Astrocyte (in vitro differentiated cells and primary cell): ENCODE results near the gene ZSWIM9. TPM values are rescaled to one million over a fixed set of nuclear protein-coding genes. Genes with fewer than 3 reads are reported as not detected.

Source experiments
- DNase-seq: peaks from one replicate; pipeline ENCODE4 v3.0.0-alpha.2; 2010; ENCODE audit warnings: low read depth
- FAIRE-seq: peaks from 2 replicates; lab custom pipeline; 2011; peaks lifted over from hg19 to GRCh38; lab: Jason Lieb, UNC
- H2AFZ ChIP-seq: 2 replicates; pipeline ENCODE4 v1.6.0; 2012; ENCODE audit warnings: low read depth, low read length, inconsistent platforms
- H3K27ac ChIP-seq: 2 replicates; pipeline ENCODE4 v1.5.1; 2011; ENCODE audit warnings: low read depth, low read length, inconsistent platforms
- H3K27me3 ChIP-seq: 2 replicates; pipeline ENCODE4 v1.6.0; 2011; ENCODE audit warnings: low read length, inconsistent platforms; ENCODE audit not compliant: insufficient read depth
- H3K36me3 ChIP-seq: 2 replicates; pipeline ENCODE4 v1.5.1; 2011; ENCODE audit warnings: low read length, inconsistent platforms; ENCODE audit not compliant: insufficient read depth
- H3K4me1 ChIP-seq: 2 replicates; pipeline ENCODE4 v1.5.1; 2011; ENCODE audit warnings: low read length, inconsistent platforms; ENCODE audit not compliant: insufficient read depth
- H3K4me2 ChIP-seq: 2 replicates; pipeline ENCODE4 v1.6.0; 2012; ENCODE audit warnings: low read length, inconsistent platforms
- H3K4me3 ChIP-seq: 2 replicates; pipeline ENCODE4 v1.5.1; 2011; ENCODE audit warnings: low read depth, mild to moderate bottlenecking, low read length, inconsistent platforms; ENCODE audit not compliant: insufficient read depth
- H3K79me2 ChIP-seq: 2 replicates; pipeline ENCODE4 v1.6.0; 2012; ENCODE audit warnings: mild to moderate bottlenecking, low read length, inconsistent platforms; ENCODE audit not compliant: insufficient read depth
- H3K9ac ChIP-seq: 2 replicates; pipeline ENCODE4 v1.6.0; 2012; ENCODE audit warnings: mild to moderate bottlenecking, low read length, inconsistent platforms
- H3K9me3 ChIP-seq: 2 replicates; pipeline ENCODE4 v1.5.1; 2012; ENCODE audit warnings: low read depth, mild to moderate bottlenecking, low read length, inconsistent platforms; ENCODE audit not compliant: insufficient read depth
- H4K20me1 ChIP-seq: 2 replicates; pipeline ENCODE4 v1.6.0; 2012; ENCODE audit warnings: low read length, inconsistent platforms; ENCODE audit not compliant: insufficient read depth
- H3K27ac Mint-ChIP-seq: one replicate; pipeline ENCODE4 v1.8.0; 2021; ENCODE audit warnings: mild to moderate bottlenecking, mixed read lengths; ENCODE audit not compliant: unreplicated experiment
- H3K27me3 Mint-ChIP-seq: one replicate; pipeline ENCODE4 v1.8.0; 2021; ENCODE audit warnings: low read depth, mixed read lengths; ENCODE audit not compliant: unreplicated experiment
- H3K36me3 Mint-ChIP-seq: one replicate; pipeline ENCODE4 v1.8.0; 2021; ENCODE audit warnings: low read depth, mixed read lengths; ENCODE audit not compliant: unreplicated experiment
- H3K4me1 Mint-ChIP-seq: one replicate; pipeline ENCODE4 v1.8.0; 2021; ENCODE audit warnings: low read depth, mixed read lengths; ENCODE audit not compliant: unreplicated experiment
- H3K4me3 Mint-ChIP-seq: one replicate; pipeline ENCODE4 v1.8.0; 2021; ENCODE audit warnings: mild to moderate bottlenecking, moderate library complexity, mixed read lengths; ENCODE audit not compliant: unreplicated experiment
- H3K9me3 Mint-ChIP-seq: one replicate; pipeline ENCODE4 v1.8.0; 2021; ENCODE audit warnings: mild to moderate bottlenecking, mixed read lengths; ENCODE audit not compliant: unreplicated experiment
- CTCF ChIP-seq: IDR thresholded peaks from 2 replicates; pipeline ENCODE4 v1.5.1; 2011; ENCODE audit warnings: low read depth, mild to moderate bottlenecking, inconsistent platforms, low read length, moderate library complexity; ENCODE audit not compliant: insufficient read depth
- EZH2 ChIP-seq: IDR thresholded peaks from 2 replicates; pipeline ENCODE4 v1.6.1; 2012; ENCODE audit warnings: mild to moderate bottlenecking, low read length, inconsistent platforms; ENCODE audit not compliant: insufficient read depth
- total RNA-seq: library from RNA; stranded (reverse); gene quantifications from 2 replicates; pipeline ENCODE4 v1.2.1, GENCODE V29; 2021

Gene ZSWIM9
- total RNA-seq, 1 donor from 2014 or later = 4.7 TPM

DNA sequence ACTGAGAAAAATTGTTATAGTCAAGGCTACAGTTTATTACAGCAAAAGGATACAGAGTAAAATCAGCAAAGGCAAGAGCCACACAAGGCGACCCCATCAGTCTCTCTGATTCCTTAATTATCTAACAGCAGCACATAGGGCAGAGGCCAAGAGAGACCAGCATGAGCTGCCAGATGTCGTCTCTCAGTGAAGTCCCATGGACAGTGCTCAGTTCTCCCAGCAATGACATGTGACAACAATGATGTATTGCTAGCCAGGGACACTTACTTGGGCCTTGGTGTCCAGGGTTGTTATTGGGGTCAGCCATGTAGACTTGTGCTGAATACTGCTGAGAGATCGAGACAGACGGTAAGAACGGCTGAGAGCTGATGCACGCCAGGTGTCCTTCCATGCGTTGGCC, 22.3 kb downstream of the ZSWIM9 start:
- no peak overlapping the region for H3K27ac ChIP-seq
- H4K20me1 ChIP-seq = no peaks in the 10 kb centered on the region
- H3K4me2 ChIP-seq = no peak overlapping the region
- H3K4me3 ChIP-seq = no peak overlapping the region
- no peaks in the 10 kb centered on the region for H3K27me3 ChIP-seq
- Mint-ChIP-seq H3K4me3 (peak overlapping the region; percentile 0), H3K27me3 (no peaks in the 10 kb centered on the region), H3K9me3 (no peaks in the 10 kb centered on the region), H3K36me3 (peaks cover 25% of the 10 kb centered on the region), H3K4me1 (no peaks in the 10 kb centered on the region), H3K27ac (no peak overlapping the region)
- no peaks in the 10 kb centered on the region for H3K79me2 ChIP-seq
- H3K9me3 ChIP-seq = no peaks in the 10 kb centered on the region
- FAIRE-seq (no peak), DNase-seq (no peak)
- no peak overlapping the region for H3K9ac ChIP-seq
- no peaks in the 10 kb centered on the region for H3K36me3 ChIP-seq
- TF ChIP-seq EZH2 = no peak
- no peak for TF ChIP-seq CTCF
- H3K4me1 ChIP-seq = no peaks in the 10 kb centered on the region
- no peak overlapping the region for H2AFZ ChIP-seq

DNA sequence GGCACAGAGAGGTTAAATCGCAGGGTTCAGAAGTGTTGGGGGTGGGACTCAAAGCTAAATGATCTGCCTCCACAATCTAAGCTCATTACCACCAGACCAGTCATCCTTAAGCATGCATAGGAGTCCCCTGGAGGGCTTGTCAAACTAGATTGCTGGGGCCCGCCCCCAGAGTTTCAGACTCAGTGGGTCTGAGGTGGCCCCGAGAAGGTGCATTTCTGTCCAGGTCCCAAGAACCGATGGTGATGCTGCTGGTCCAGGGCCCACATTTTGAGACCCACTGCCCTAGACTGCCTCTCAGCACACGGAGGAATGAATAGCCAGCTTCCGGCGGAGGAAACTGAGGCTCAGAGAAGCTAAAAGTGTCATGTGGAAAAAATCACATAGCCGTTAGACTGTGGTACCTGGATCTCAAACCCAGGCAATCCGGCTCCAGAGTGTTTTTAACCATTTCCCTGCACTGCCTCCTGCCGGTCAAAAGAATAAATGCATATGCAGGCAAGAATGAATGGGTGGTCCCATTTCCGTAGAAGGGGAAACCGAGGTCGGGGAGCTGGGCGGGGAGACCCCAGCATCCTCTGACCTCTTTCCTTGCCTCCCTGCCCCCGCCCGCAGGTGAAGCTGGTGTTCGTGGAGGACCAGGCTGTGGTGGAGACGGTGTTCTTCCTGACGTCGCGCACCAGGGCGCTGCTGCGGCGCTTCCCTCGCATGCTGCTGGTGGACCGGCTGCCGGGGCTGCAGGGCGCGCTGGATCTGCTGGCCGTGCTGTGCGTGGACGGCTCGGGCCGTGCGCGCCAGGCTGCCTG, 23.8 kb downstream of the ZSWIM9 start:
- no peak overlapping the region for H3K9ac ChIP-seq
- no peaks in the 10 kb centered on the region for H3K4me1 Mint-ChIP-seq
- TF ChIP-seq EZH2 (no peak), CTCF (peak; percentile 37)
- H4K20me1 ChIP-seq = no peaks in the 10 kb centered on the region
- no peaks in the 10 kb centered on the region for H3K4me1 ChIP-seq
- H3K36me3 ChIP-seq = no peaks in the 10 kb centered on the region
- H3K27me3 Mint-ChIP-seq = no peaks in the 10 kb centered on the region
- H3K36me3 Mint-ChIP-seq = peaks cover 19% of the 10 kb centered on the region
- no peak overlapping the region for H3K27ac Mint-ChIP-seq
- H3K4me2 ChIP-seq = no peak overlapping the region
- H3K9me3 ChIP-seq = no peaks in the 10 kb centered on the region
- H3K4me3 Mint-ChIP-seq = no peak overlapping the region
- no peak overlapping the region for H2AFZ ChIP-seq
- H3K4me3 ChIP-seq = no peak overlapping the region
- H3K9me3 Mint-ChIP-seq = no peaks in the 10 kb centered on the region
- no peak overlapping the region for H3K27ac ChIP-seq
- FAIRE-seq (no peak), DNase-seq (no peak)
- no peaks in the 10 kb centered on the region for H3K27me3 ChIP-seq
- no peaks in the 10 kb centered on the region for H3K79me2 ChIP-seq
